Neural progenitor cell (in vitro differentiated cells): Measurements from ENCODE around the gene MRPS27.

Experiments used
- EZH2 ChIP-seq: fragments of 200-600 bp; sonication (generic); IDR thresholded peaks from 2 replicates; pipeline ENCODE4 v1.6.1; 2017; ENCODE audit warnings: antibody characterized with exemption, mild to moderate bottlenecking, moderate library complexity
- TF ChIP-seq, protein P1 (sequence below): fragments of 200-600 bp; sonication (generic); IDR thresholded peaks from 2 replicates; pipeline ENCODE4 v1.5.1; 2017; ENCODE audit warnings: antibody characterized with exemption, mild to moderate bottlenecking

DNA sequence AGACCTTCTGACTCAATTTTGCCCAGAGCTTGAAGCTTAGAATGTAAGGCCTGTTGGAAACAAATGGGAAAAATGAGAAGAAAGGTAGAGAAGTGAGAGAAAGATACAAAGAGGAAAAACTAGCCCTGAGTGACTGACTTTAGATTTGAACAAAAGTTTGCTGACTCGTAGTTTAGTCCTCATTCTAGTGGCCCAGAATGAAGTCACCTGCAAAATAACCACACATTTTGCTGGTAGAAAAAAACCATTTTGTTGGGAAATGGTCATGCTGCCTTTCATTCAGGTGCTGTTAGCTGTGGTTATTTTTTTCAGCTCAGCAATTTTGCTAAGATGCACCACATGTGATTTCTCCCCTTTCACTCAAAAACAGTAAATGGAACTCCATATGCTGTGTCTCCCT is 98.9 kb downstream of the MRPS27 start:
- TF ChIP-seq EZH2, result no peak
- TF ChIP-seq, protein P1, sequence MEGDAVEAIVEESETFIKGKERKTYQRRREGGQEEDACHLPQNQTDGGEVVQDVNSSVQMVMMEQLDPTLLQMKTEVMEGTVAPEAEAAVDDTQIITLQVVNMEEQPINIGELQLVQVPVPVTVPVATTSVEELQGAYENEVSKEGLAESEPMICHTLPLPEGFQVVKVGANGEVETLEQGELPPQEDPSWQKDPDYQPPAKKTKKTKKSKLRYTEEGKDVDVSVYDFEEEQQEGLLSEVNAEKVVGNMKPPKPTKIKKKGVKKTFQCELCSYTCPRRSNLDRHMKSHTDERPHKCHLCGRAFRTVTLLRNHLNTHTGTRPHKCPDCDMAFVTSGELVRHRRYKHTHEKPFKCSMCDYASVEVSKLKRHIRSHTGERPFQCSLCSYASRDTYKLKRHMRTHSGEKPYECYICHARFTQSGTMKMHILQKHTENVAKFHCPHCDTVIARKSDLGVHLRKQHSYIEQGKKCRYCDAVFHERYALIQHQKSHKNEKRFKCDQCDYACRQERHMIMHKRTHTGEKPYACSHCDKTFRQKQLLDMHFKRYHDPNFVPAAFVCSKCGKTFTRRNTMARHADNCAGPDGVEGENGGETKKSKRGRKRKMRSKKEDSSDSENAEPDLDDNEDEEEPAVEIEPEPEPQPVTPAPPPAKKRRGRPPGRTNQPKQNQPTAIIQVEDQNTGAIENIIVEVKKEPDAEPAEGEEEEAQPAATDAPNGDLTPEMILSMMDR, result no peak
